ENCODE data around the gene CYTH3.

DNA sequence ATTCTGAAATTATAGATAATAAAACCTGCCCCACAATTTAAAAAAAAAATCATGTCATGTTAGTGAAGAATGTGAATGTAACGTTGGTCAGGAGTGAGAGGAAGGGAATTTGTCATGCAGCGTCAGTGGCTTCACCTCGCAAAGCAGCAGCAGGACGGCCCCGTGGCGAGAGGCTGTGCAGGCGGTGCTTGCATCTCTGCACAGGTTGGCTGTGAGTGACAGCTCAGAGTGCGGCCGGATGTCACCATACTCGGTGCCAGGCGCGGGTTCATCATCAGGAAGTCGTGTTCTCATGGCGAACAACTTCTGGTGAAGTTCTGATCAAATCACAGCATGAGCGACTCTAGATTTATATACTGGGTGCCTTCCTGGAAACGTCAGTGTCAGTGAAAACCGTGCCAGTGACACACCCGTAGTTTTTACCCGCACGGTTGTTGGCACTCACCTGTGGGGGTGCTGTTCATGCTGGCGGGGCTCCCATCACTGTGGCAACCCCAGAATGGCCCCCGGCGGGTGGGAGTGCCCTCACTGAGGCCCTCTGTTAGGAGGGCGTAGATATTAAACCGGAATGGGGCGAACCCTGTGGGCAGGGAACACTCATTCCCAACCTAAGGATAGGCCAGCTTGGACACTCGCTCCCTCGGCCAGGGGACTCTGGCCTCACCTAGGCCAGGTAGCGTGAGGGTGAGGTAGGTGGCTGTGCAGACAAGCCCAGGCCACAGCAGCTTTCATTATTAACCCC lies 120.3 kb downstream of the CYTH3 start:
- TF ChIP-seq POLR2A (IDR thresholded peaks at IDR 0.05) (no peak), POLR2AphosphoS5 (IDR thresholded peaks at IDR 0.05; ENCODE audit: insufficient read depth in 1 of 2, low read depth in 1 of 2) (no peak)
- TF ChIP-seq, protein P1, sequence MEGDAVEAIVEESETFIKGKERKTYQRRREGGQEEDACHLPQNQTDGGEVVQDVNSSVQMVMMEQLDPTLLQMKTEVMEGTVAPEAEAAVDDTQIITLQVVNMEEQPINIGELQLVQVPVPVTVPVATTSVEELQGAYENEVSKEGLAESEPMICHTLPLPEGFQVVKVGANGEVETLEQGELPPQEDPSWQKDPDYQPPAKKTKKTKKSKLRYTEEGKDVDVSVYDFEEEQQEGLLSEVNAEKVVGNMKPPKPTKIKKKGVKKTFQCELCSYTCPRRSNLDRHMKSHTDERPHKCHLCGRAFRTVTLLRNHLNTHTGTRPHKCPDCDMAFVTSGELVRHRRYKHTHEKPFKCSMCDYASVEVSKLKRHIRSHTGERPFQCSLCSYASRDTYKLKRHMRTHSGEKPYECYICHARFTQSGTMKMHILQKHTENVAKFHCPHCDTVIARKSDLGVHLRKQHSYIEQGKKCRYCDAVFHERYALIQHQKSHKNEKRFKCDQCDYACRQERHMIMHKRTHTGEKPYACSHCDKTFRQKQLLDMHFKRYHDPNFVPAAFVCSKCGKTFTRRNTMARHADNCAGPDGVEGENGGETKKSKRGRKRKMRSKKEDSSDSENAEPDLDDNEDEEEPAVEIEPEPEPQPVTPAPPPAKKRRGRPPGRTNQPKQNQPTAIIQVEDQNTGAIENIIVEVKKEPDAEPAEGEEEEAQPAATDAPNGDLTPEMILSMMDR (IDR thresholded peaks at IDR 0.05), result no peak

Data from vagina (tissue), 2 donors.